ENCODE results near the gene CLCN7. TPM values are rescaled to one million over a fixed set of nuclear protein-coding genes. Genes with fewer than 3 reads are reported as not detected.

Gene CLCN7
- polyA plus RNA-seq, 3 donors, result 37.4 to 249 (median 56.5) TPM

DNA sequence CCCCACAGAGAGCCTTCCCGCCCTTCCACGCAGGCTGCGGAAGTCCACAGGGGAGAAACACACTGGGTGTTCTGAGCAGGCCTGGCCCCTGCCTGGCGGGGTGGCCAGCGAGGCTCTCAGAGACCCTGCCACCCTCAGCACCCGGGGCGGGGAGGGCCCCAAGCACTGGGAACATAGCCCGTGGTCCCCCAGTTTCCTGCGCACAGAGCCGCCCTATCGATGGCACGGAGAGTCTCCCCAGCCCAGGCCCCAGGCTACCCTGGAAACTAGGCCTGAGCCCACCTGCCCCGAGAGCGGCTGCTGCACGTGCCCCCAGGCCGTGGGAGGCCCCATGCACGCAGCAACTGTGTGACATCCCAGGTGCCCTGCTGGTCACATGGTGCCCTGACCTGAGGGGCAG, 20.3 kb downstream of the CLCN7 start:
- H3K9me3 Mint-ChIP-seq, result no peaks in the 10 kb centered on the region
- Histone ChIP-seq H3K9ac (ENCODE audit: insufficient read depth, low read length, poor library complexity, severe bottlenecking) (no peak overlapping the region), H3K4me3 (replicated peaks in 1 of 3; ENCODE audit: low read depth in 2 of 3, low read length in 3 of 3) (no peak overlapping the region), H3K4me1 (ENCODE audit: control insufficient read depth in 1 of 2, insufficient read depth in 2 of 2, low read length in 2 of 2) (no peaks in the 10 kb centered on the region), H3K27me3 (ENCODE audit: control insufficient read depth in 2 of 2, insufficient read depth in 2 of 2, low read length in 2 of 2) (no peaks in the 10 kb centered on the region), H3K27ac (ENCODE audit: low read depth in 1 of 2, low read length in 2 of 2) (peak overlapping the region in 1 of 2 donors; percentile 5), H3K4me2 (replicated peaks; ENCODE audit: extremely low read depth, low read length, poor library complexity, severe bottlenecking) (no peak overlapping the region), H2AFZ (ENCODE audit: insufficient read depth, low read depth, low read length, poor library complexity, severe bottlenecking) (no peak overlapping the region), H4K20me1 (ENCODE audit: insufficient read depth, low read length) (peaks cover 43% of the 10 kb centered on the region), H3K9me3 (replicated peaks in 1 of 2; ENCODE audit: control insufficient read depth in 1 of 2, insufficient read depth in 1 of 2, low read length in 2 of 2) (no peaks in the 10 kb centered on the region), H3K36me3 (replicated peaks in 1 of 2; ENCODE audit: control insufficient read depth in 1 of 2, insufficient read depth in 2 of 2, low read length in 2 of 2) (peaks cover 88 to 97% of the 10 kb centered on the region in 2 donors), H3K79me2 (ENCODE audit: insufficient read depth, low read length) (peaks cover 4% of the 10 kb centered on the region)
- H3K27ac Mint-ChIP-seq, result peak overlapping the region in 1 of 7 donors; percentile 56
- peaks cover 63 to 91% of the 10 kb centered on the region in 2 donors for H3K36me3 Mint-ChIP-seq
- no peak for DNase-seq
- TF ChIP-seq, protein P1, sequence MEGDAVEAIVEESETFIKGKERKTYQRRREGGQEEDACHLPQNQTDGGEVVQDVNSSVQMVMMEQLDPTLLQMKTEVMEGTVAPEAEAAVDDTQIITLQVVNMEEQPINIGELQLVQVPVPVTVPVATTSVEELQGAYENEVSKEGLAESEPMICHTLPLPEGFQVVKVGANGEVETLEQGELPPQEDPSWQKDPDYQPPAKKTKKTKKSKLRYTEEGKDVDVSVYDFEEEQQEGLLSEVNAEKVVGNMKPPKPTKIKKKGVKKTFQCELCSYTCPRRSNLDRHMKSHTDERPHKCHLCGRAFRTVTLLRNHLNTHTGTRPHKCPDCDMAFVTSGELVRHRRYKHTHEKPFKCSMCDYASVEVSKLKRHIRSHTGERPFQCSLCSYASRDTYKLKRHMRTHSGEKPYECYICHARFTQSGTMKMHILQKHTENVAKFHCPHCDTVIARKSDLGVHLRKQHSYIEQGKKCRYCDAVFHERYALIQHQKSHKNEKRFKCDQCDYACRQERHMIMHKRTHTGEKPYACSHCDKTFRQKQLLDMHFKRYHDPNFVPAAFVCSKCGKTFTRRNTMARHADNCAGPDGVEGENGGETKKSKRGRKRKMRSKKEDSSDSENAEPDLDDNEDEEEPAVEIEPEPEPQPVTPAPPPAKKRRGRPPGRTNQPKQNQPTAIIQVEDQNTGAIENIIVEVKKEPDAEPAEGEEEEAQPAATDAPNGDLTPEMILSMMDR (IDR thresholded peaks at IDR 0.05), result no peak
- WGBS (ENCODE audit: insufficient coverage), result 90% methylated on average over 17 of the region's 17 CpGs
- H3K4me1 Mint-ChIP-seq, result no peaks in the 10 kb centered on the region
- H3K4me3 Mint-ChIP-seq, result no peak overlapping the region
- peaks cover 0 to 1% (median 0%) of the 10 kb centered on the region in 3 donors for H3K27me3 Mint-ChIP-seq (ENCODE audit: low read depth in 3 of 3)
- intact Hi-C loops (cut with micrococcal nuclease), result loop anchor here in 1 of 2 donors (10.0 kb wide), 1 partner anchor 50 kb away; no protein-coding TSS in a partner anchor

DNA sequence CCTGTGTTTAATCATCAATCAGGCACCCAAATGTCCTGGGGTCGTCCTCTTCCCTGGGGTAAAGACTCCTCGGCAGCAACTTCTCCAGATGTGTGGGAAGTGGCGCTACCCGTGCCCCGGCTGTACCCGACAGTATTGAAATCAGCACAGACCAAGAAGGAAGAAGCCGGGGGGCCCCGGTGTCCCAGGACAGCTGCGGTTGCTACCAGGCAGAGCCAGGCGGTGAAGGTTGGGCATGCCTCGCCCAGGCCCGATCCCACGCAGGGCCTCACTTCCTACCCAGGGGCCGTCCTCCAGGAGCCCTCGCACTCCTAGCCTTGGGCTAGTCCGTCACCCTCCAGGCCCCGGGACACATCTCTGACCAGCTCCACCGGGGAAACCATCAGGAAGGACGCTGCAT, 21.5 kb downstream of the CLCN7 start:
- intact Hi-C loops (cut with micrococcal nuclease), result loop anchor here in 1 of 2 donors (10.0 kb wide), 1 partner anchor 51 kb away; no protein-coding TSS in a partner anchor
- Histone ChIP-seq H3K4me1 (ENCODE audit: control insufficient read depth in 1 of 2, insufficient read depth in 2 of 2, low read length in 2 of 2) (no peaks in the 10 kb centered on the region), H3K9ac (ENCODE audit: insufficient read depth, low read length, poor library complexity, severe bottlenecking) (no peak overlapping the region), H4K20me1 (ENCODE audit: insufficient read depth, low read length) (peaks cover 45% of the 10 kb centered on the region), H2AFZ (ENCODE audit: insufficient read depth, low read depth, low read length, poor library complexity, severe bottlenecking) (no peak overlapping the region), H3K27me3 (ENCODE audit: control insufficient read depth in 2 of 2, insufficient read depth in 2 of 2, low read length in 2 of 2) (no peaks in the 10 kb centered on the region), H3K36me3 (replicated peaks in 1 of 2; ENCODE audit: control insufficient read depth in 1 of 2, insufficient read depth in 2 of 2, low read length in 2 of 2) (peaks cover 93 to 100% of the 10 kb centered on the region in 2 donors), H3K4me2 (replicated peaks; ENCODE audit: extremely low read depth, low read length, poor library complexity, severe bottlenecking) (no peak overlapping the region), H3K9me3 (replicated peaks in 1 of 2; ENCODE audit: control insufficient read depth in 1 of 2, insufficient read depth in 1 of 2, low read length in 2 of 2) (no peaks in the 10 kb centered on the region), H3K27ac (ENCODE audit: low read depth in 1 of 2, low read length in 2 of 2) (no peak overlapping the region), H3K4me3 (replicated peaks in 1 of 3; ENCODE audit: low read depth in 2 of 3, low read length in 3 of 3) (no peak overlapping the region), H3K79me2 (ENCODE audit: insufficient read depth, low read length) (no peaks in the 10 kb centered on the region)
- Mint-ChIP-seq H3K9me3 (no peaks in the 10 kb centered on the region), H3K4me3 (no peak overlapping the region), H3K36me3 (peaks cover 67 to 94% of the 10 kb centered on the region in 2 donors), H3K27ac (peak overlapping the region in 1 of 7 donors; percentile 20), H3K4me1 (no peaks in the 10 kb centered on the region), H3K27me3 (ENCODE audit: low read depth in 3 of 3) (peaks cover 0 to 1% (median 0%) of the 10 kb centered on the region in 3 donors)
- TF ChIP-seq, protein P1 (IDR thresholded peaks at IDR 0.05), result no peak
- 92% methylated on average over 19 of the region's 19 CpGs for WGBS (ENCODE audit: insufficient coverage)
- DNase-seq, result no peak

Data from CD14-positive monocyte (primary cell).